Endothelial cell of umbilical vein (primary cell): ENCODE data around the gene TK2. TPM values are rescaled to one million over a fixed set of nuclear protein-coding genes. Genes with fewer than 3 reads are reported as not detected.

Source experiments
- BruUV-seq: library from RNA; stranded (reverse); fragments of 400-500 nt; replicated peaks from 2 replicates; lab custom pipeline; 2021; lab: Mats Ljungman, UMichigan
- CTCF ChIA-PET: fragments of 300-600, 350-600 bp; sonication (Branson Sonifier 250); formaldehyde crosslinking; loops from one replicate; lab custom pipeline; 2021; ENCODE audit warnings: antibody characterized with exemption, inconsistent platforms; lab: Charles Lee
- POLR2A ChIA-PET: fragments of 300-600, 350-600 bp; sonication (Branson Sonifier 250); formaldehyde crosslinking; loops from one replicate; lab custom pipeline; 2021; ENCODE audit warnings: antibody characterized with exemption, inconsistent platforms; lab: Charles Lee
- DNase-seq: peaks from one replicate; pipeline ENCODE4 v3.0.0-alpha.2; 2011; ENCODE audit warnings: low read depth, low spot score
- FAIRE-seq: peaks from 2 replicates; lab custom pipeline; 2011; peaks lifted over from hg19 to GRCh38; lab: Jason Lieb, UNC
- H2AFZ ChIP-seq: 2 replicates; pipeline ENCODE4 v1.6.0; 2012; ENCODE audit warnings: low read depth, low read length, control low read depth, inconsistent platforms
- H3K27ac ChIP-seq: 2 replicates; pipeline ENCODE4 v1.5.1; 2011; ENCODE audit warnings: low read depth, mild to moderate bottlenecking, control low read depth, low read length, moderate library complexity; ENCODE audit not compliant: insufficient read depth
- H3K27me3 ChIP-seq, 2 experiments: 2 replicates each; pipeline versions ENCODE4 v1.6.0 to v1.6.1; 2011; ENCODE audit warnings: low read length in 2 of 2, mixed read lengths in 1 of 2; ENCODE audit not compliant: control insufficient read depth in 2 of 2, insufficient read depth in 2 of 2
- H3K36me3 ChIP-seq, 2 experiments: 2 replicates in 1 of 2; 3 replicates in 1 of 2; pipeline ENCODE4 v1.5.1; 2011; ENCODE audit warnings: low read length in 2 of 2, mild to moderate bottlenecking in 1 of 2, moderate library complexity in 1 of 2; ENCODE audit not compliant: control insufficient read depth in 2 of 2, insufficient read depth in 2 of 2; ENCODE audit errors: extremely low read depth in 1 of 2
- H3K4me1 ChIP-seq: 3 replicates; pipeline ENCODE4 v1.5.1; 2011; ENCODE audit warnings: mild to moderate bottlenecking, low read length; ENCODE audit not compliant: control insufficient read depth, insufficient read depth; ENCODE audit errors: extremely low read depth
- H3K4me2 ChIP-seq: 2 replicates; pipeline ENCODE4 v1.6.1; 2011; ENCODE audit warnings: low read length, control low read depth, mixed read lengths; ENCODE audit not compliant: insufficient read depth
- H3K4me3 ChIP-seq, 3 experiments: fragments of 200-600 bp in 1 of 3; sonication (generic), shearing (Covaris generic) in 1 of 3; replicated peaks in 1 of 3; 2 replicates each; pipeline ENCODE4 v1.5.1; 2011 to 2016; ENCODE audit warnings: control low read depth in 3 of 3, low read length in 3 of 3, mild to moderate bottlenecking in 2 of 3, inconsistent platforms in 1 of 3, low read depth in 1 of 3, moderate library complexity in 1 of 3; ENCODE audit not compliant: insufficient read depth in 1 of 3
- H3K79me2 ChIP-seq: 2 replicates; pipeline ENCODE4 v1.6.0; 2012; ENCODE audit warnings: low read length, inconsistent platforms; ENCODE audit not compliant: control insufficient read depth, insufficient read depth
- H3K9ac ChIP-seq: replicated peaks from 2 replicates; pipeline ENCODE3; 2011; ENCODE audit warnings: low read length, control low read depth; ENCODE audit not compliant: insufficient read depth; ENCODE audit errors: extremely low read depth
- H3K9me1 ChIP-seq: replicated peaks from 3 replicates; pipeline ENCODE4 v1.6.0; 2011; ENCODE audit warnings: mild to moderate bottlenecking, low read length; ENCODE audit not compliant: control insufficient read depth, insufficient read depth; ENCODE audit errors: extremely low read depth
- H3K9me3 ChIP-seq: replicated peaks from 2 replicates; pipeline ENCODE4 v1.5.1; 2012; ENCODE audit warnings: low read length, inconsistent platforms; ENCODE audit not compliant: control insufficient read depth, insufficient read depth
- H4K20me1 ChIP-seq: replicated peaks from 2 replicates; pipeline ENCODE3; 2011; ENCODE audit warnings: mild to moderate bottlenecking, low read length; ENCODE audit not compliant: control insufficient read depth, insufficient read depth; ENCODE audit errors: extremely low read depth
- CTCF ChIP-seq, 2 donors: IDR thresholded peaks; 1 replicate in 1 of 2; 2 replicates in 1 of 2; pipeline ENCODE4 v1.5.1; 2011; ENCODE audit warnings: low read length in 2 of 2, mild to moderate bottlenecking in 2 of 2, moderate library complexity in 2 of 2, control low read depth in 1 of 2, inconsistent platforms in 1 of 2, low read depth in 1 of 2; ENCODE audit not compliant: insufficient read depth in 1 of 2; ENCODE audit errors: extremely low read depth in 1 of 2
- EZH2 ChIP-seq: IDR thresholded peaks from 2 replicates; pipeline ENCODE4 v1.6.1; 2012; ENCODE audit warnings: borderline replicate concordance, low read depth, mild to moderate bottlenecking, moderate library complexity, low read length, inconsistent platforms; ENCODE audit not compliant: severe bottlenecking
- FOS ChIP-seq: IDR thresholded peaks from 2 replicates; pipeline ENCODE4 v1.6.1; 2011; ENCODE audit warnings: mild to moderate bottlenecking, low read length, moderate library complexity, borderline replicate concordance; ENCODE audit not compliant: insufficient read depth
- GATA2 ChIP-seq: IDR thresholded peaks from 2 replicates; pipeline ENCODE4 v1.7.0; 2011; ENCODE audit warnings: low read depth, mild to moderate bottlenecking, moderate library complexity, mixed read lengths, low read length; ENCODE audit not compliant: insufficient read length, insufficient read depth
- JUN ChIP-seq: IDR thresholded peaks from 2 replicates; pipeline ENCODE4 v1.6.1; 2011; ENCODE audit warnings: borderline replicate concordance, low read depth; ENCODE audit not compliant: insufficient read length, insufficient read depth
- MYC ChIP-seq: IDR thresholded peaks from one replicate; pipeline ENCODE4 v1.6.1; 2011; ENCODE audit warnings: mild to moderate bottlenecking, low read depth, low read length
- POLR2A ChIP-seq: IDR thresholded peaks from 2 replicates; pipeline ENCODE4 v1.6.1; 2012; ENCODE audit warnings: low read depth, mild to moderate bottlenecking, control low read depth, low read length
- POLR2AphosphoS5 ChIP-seq: IDR thresholded peaks from 2 replicates; pipeline ENCODE4 v1.6.1; 2012; ENCODE audit warnings: low read depth, mild to moderate bottlenecking, control low read depth, low read length, moderate library complexity; ENCODE audit not compliant: insufficient read depth
- dilution Hi-C: fragments of 300-500 bp; cut with MboI; formaldehyde crosslinking; loops from one replicate; pipeline ENCODE4 v1.15.0; 2019; ENCODE audit warnings: low sequenced_read_pairs; ENCODE audit not compliant: extremely low pct_ligation_motif_present
- intact Hi-C: fragments of 100-400 bp; cut with micrococcal nuclease; formaldehyde crosslinking; loops from one replicate; pipeline ENCODE4 v1.10.0; 2022
- polyA plus RNA-seq, 4 experiments: library from polyadenylated mRNA; depleted of rRNA in 3 of 4; stranded (reverse) in 3 of 4; unstranded in 1 of 4; fragments of >200 nt; gene quantifications; 2 replicates each; pipeline versions ENCODE4 v1.2.1 to v1.2.3, GENCODE V29; 2011 to 2012; ENCODE audit warnings: missing spikeins in 1 of 4
- total RNA-seq: library from RNA; stranded (reverse); gene quantifications from 2 replicates; pipeline ENCODE4 v1.2.3, GENCODE V29; 2021
- TF ChIP-seq, protein P1 (sequence below): IDR thresholded peaks from 2 replicates; pipeline ENCODE4 v1.6.1; 2011; ENCODE audit not compliant: insufficient read depth, insufficient read length

Gene TK2
- total and polyA plus RNA-seq, 2 donors (not counting 3 experiments of a cell fraction or from before 2014, with no cell fraction given): 12.1 to 25.2 TPM

- no peak for TF ChIP-seq POLR2AphosphoS5
- TF ChIP-seq, protein P1, sequence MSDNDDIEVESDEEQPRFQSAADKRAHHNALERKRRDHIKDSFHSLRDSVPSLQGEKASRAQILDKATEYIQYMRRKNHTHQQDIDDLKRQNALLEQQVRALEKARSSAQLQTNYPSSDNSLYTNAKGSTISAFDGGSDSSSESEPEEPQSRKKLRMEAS: no peak
- no peak for TF ChIP-seq MYC
- TF ChIP-seq POLR2A: no peak
- no peak for TF ChIP-seq CTCF (IDR thresholded peaks at IDR 0.05; ENCODE audit: extremely low read depth in 1 of 2, insufficient read depth in 1 of 2, low read depth in 1 of 2, low read length in 2 of 2)
- TF ChIP-seq FOS: no peak
- no peak for TF ChIP-seq GATA2
- TF ChIP-seq JUN: no peak
- TF ChIP-seq EZH2: no peak
Observed at GRCh38 chr16:66468321-66468965, 81.5 kb downstream of the TK2 start.

More at GRCh38 chr16:66468321-66468965, 81.5 kb downstream of the TK2 start:
- H3K9me1 ChIP-seq: no peaks in the 10 kb centered on the region
- CTCF ChIA-PET: interaction anchor here (0.7 to 1.4 kb wide), 3 partner anchors 15 to 62 kb away, joined by 3 to 4 read pairs (median 3); no protein-coding TSS in a partner anchor
- DNase-seq: no peak
- no peaks in the 10 kb centered on the region for H3K4me1 ChIP-seq
- POLR2A ChIA-PET: no interaction called here
- H3K79me2 ChIP-seq: no peaks in the 10 kb centered on the region
- H4K20me1 ChIP-seq: no peaks in the 10 kb centered on the region
- FAIRE-seq: no peak
- dilution Hi-C loops (no loop called here), intact Hi-C loops (no loop called here)
- H3K27me3 ChIP-seq: peaks cover 0 to 8% of the 10 kb centered on the region in 2 experiments
- no peak overlapping the region for H3K27ac ChIP-seq
- BruUV-seq: no TSS peak
- H3K9ac ChIP-seq: no peak overlapping the region
- no peak overlapping the region for H3K4me2 ChIP-seq
- H3K36me3 ChIP-seq: no peaks in the 10 kb centered on the region
- H2AFZ ChIP-seq: no peak overlapping the region
- no peak overlapping the region for H3K4me3 ChIP-seq
- no peaks in the 10 kb centered on the region for H3K9me3 ChIP-seq
